ENCODE results near the gene NUDT6.

NUDT6 gene

DNA sequence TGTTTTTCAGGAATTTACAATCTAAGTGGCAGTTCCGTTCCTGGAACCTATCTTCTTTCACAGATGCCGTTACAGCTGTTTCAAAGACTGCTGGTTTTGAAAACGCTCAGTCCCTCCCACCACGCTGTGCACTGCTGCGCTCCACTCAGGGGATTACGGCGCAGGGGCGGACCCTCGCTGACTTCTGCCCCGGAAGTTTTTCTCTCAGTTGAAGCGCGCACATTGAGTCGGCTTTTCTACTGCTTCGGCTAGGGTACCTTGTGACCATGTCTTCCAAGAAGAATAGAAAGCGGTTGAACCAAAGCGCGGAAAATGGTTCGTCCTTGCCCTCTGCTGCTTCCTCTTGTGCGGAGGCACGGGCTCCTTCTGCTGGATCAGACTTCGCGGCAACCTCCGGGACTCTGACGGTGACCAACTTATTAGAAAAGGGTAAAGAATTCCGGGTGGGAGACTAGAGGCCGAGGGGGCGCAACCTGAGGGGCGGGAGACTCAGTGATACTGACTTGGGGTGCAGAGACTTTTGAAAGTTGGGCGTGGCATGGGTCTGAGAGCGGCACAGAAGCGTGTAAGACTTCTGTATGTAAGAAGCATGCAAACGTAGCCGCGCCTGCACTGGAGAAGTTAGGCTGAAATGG is 597 bp upstream of the NUDT6 start:
- TF ChIP-seq NFIC (IDR thresholded peaks at IDR 0.05) (no peak), USF1 (IDR thresholded peaks at IDR 0.05) (peak; percentile 31; the same call in 1 of the 2 replicates), YY1 (IDR thresholded peaks at IDR 0.05; ENCODE audit: low read depth) (0 out of 2 replicates have a peak, but pooled peaks have one; percentile 47), TCF12 (IDR thresholded peaks at IDR 0.05; ENCODE audit: low read depth) (no peak), CEBPB (IDR thresholded peaks at IDR 0.05) (no peak; the same call in 1 of the 2 replicates), CREB1 (IDR thresholded peaks at IDR 0.05; ENCODE audit: low read depth) (no peak), ZBTB7A (IDR thresholded peaks at IDR 0.05; ENCODE audit: low read depth) (no peak; the same call in 1 of the 2 replicates), EP300 (IDR thresholded peaks at IDR 0.05; ENCODE audit: borderline replicate concordance) (no peak), TAF1 (IDR thresholded peaks at IDR 0.05; ENCODE audit: low read depth) (peak; percentile 78), EGR1 (IDR thresholded peaks at IDR 0.05) (no peak; the same call in 1 of the 2 replicates), MAX (IDR thresholded peaks at IDR 0.05) (peak; percentile 79), TEAD4 (IDR thresholded peaks at IDR 0.05) (no peak), FOXM1 (IDR thresholded peaks at IDR 0.05; ENCODE audit: borderline replicate concordance, low read depth) (peak; percentile 82; the same call in 1 of the 2 replicates), RAD21 (IDR thresholded peaks at IDR 0.05; ENCODE audit: low read depth) (no peak; the same call in 1 of the 2 replicates), REST (IDR thresholded peaks at IDR 0.05; ENCODE audit: low read depth) (no peak)

DNA sequence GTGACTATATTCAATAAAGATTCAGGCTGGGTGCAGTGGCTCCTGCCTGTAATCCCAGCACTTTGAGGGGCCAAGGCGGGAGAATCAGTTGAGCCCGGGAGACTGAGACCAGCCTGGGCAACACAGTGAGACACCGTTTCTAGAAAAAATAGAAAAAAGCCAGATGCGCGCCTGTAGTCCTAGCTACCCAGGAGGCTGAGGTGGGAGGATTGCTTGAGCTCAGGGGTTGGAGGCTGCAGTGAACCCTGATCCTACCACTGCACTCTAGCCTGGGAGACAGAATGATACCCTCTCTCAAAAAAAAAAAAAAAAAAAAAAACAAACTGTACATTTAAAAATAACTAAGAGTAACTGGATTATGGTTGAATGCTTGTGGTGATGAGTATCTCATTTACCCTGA is 1.1 kb downstream of the NUDT6 start:
- TF ChIP-seq TCF12 (IDR thresholded peaks at IDR 0.05; ENCODE audit: low read depth), result no peak
- TF ChIP-seq EGR1 (IDR thresholded peaks at IDR 0.05), result no peak
- TF ChIP-seq YY1 (IDR thresholded peaks at IDR 0.05; ENCODE audit: low read depth), result no peak
- no peak for TF ChIP-seq CEBPB (IDR thresholded peaks at IDR 0.05)
- no peak for TF ChIP-seq FOXM1 (IDR thresholded peaks at IDR 0.05; ENCODE audit: borderline replicate concordance, low read depth)
- TF ChIP-seq REST (IDR thresholded peaks at IDR 0.05; ENCODE audit: low read depth), result no peak
- no peak for TF ChIP-seq CREB1 (IDR thresholded peaks at IDR 0.05; ENCODE audit: low read depth)
- no peak for TF ChIP-seq EP300 (IDR thresholded peaks at IDR 0.05; ENCODE audit: borderline replicate concordance)

DNA sequence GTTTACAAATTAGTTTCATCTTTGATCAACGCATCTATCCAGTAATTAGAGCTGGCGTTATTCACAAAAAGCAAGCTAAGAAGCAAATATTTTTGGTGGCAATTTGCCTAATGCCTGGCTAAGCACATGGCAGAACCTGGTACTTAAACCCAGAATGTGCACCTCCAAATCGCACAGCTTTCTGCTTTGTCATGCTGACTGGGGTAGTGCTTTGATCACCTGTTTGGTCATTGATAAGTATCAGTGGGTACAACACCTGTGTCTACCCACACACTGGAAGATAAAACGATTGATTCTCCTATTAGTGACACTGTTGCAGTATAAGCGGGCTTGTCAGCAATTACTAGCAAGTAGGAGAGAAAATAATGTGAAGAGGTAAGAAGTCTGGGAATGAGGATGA is 1.9 kb downstream of the NUDT6 start:
- no peak for TF ChIP-seq TEAD4 (IDR thresholded peaks at IDR 0.05)

DNA sequence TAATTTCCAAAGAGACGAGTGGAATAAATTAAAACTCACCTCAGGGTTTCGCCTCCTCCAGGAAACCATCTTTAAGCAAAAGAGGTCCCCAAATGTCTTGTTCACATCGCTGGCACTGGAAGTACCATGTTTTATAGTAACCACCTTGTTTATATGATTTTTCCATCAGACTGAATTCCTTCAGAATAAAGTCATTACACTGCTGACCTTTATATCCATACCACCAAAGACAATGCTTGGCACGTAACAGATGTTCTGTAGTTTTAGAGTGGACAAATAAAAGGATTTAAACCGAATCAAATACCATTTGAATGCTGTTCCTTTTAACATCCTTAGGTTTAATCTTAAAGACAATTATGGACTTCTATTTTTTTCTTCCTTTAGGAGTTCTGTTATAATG is 4.7 kb downstream of the NUDT6 start:
- TF ChIP-seq TAF1 (IDR thresholded peaks at IDR 0.05; ENCODE audit: low read depth) (no peak), MAX (IDR thresholded peaks at IDR 0.05) (no peak), REST (IDR thresholded peaks at IDR 0.05; ENCODE audit: low read depth) (no peak), USF1 (IDR thresholded peaks at IDR 0.05) (no peak), TCF12 (IDR thresholded peaks at IDR 0.05; ENCODE audit: low read depth) (no peak), EGR1 (IDR thresholded peaks at IDR 0.05) (no peak), CREB1 (IDR thresholded peaks at IDR 0.05; ENCODE audit: low read depth) (no peak), CEBPB (IDR thresholded peaks at IDR 0.05) (no peak), EP300 (IDR thresholded peaks at IDR 0.05; ENCODE audit: borderline replicate concordance) (no peak)

- TF ChIP-seq EP300 (IDR thresholded peaks at IDR 0.05; ENCODE audit: borderline replicate concordance) (no peak), FOXM1 (IDR thresholded peaks at IDR 0.05; ENCODE audit: borderline replicate concordance, low read depth) (no peak), REST (IDR thresholded peaks at IDR 0.05; ENCODE audit: low read depth) (no peak), CREB1 (IDR thresholded peaks at IDR 0.05; ENCODE audit: low read depth) (no peak), YY1 (IDR thresholded peaks at IDR 0.05; ENCODE audit: low read depth) (no peak), NFIC (IDR thresholded peaks at IDR 0.05) (no peak), CEBPB (IDR thresholded peaks at IDR 0.05) (no peak)
Measured at GRCh38 chr4:122914938-122915337, 7.5 kb downstream of the NUDT6 start.

All from Ishikawa (cell line).